Measurements from ENCODE around the gene PBRM1.

DNA sequence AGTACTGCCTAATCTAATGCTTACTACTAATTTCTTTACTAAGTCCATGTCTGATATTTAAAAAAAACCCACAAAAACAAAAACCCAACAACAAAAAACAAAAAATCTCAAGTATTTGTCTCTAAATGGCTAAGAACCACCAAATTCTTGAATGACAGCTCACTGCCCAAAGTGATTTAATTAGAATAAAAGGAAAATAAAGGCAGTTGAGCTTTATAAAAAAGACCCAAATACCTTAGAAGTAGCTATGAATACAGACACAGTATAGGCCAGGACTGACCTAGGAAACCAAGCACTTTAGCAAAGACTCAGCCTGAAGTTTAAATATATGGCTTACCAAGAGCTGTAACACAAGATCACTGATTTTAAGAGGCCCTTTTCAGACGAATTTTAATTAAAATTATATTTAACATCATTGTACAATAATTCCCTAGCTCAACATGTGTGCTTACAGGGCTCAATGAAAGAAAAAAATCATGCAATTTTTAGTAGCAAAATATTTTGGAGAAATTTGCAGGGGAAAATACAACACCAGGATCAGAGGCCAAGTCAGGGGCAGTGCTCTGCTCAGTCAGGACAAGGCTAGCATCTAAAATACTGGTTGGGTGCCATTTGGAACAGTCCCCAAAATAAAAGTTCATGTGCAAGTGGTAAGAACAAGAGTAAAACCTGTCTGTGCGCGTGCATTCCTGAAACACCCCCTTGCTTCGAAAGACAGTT lies 124.5 kb downstream of the PBRM1 start:
- TF ChIP-seq, protein P1, sequence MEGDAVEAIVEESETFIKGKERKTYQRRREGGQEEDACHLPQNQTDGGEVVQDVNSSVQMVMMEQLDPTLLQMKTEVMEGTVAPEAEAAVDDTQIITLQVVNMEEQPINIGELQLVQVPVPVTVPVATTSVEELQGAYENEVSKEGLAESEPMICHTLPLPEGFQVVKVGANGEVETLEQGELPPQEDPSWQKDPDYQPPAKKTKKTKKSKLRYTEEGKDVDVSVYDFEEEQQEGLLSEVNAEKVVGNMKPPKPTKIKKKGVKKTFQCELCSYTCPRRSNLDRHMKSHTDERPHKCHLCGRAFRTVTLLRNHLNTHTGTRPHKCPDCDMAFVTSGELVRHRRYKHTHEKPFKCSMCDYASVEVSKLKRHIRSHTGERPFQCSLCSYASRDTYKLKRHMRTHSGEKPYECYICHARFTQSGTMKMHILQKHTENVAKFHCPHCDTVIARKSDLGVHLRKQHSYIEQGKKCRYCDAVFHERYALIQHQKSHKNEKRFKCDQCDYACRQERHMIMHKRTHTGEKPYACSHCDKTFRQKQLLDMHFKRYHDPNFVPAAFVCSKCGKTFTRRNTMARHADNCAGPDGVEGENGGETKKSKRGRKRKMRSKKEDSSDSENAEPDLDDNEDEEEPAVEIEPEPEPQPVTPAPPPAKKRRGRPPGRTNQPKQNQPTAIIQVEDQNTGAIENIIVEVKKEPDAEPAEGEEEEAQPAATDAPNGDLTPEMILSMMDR (conservative IDR thresholded peaks at IDR 0.05), result no peak
- TF ChIP-seq EZH2 (IDR thresholded peaks at IDR 0.05; ENCODE audit: low read depth), result no peak
